Smooth muscle cell of the coronary artery (primary cell): ENCODE data around the gene PTBP2. TPM values are rescaled to one million over a fixed set of nuclear protein-coding genes. Genes with fewer than 3 reads are reported as not detected.

ENCODE experiments used
- total RNA-seq: library from RNA; depleted of rRNA; stranded (reverse); fragments of >200 nt; gene quantifications from 2 replicates; pipeline ENCODE4 v1.2.3, GENCODE V29; 2014; ENCODE audit warnings: low replicate concordance

The PTBP2 gene, protein sequence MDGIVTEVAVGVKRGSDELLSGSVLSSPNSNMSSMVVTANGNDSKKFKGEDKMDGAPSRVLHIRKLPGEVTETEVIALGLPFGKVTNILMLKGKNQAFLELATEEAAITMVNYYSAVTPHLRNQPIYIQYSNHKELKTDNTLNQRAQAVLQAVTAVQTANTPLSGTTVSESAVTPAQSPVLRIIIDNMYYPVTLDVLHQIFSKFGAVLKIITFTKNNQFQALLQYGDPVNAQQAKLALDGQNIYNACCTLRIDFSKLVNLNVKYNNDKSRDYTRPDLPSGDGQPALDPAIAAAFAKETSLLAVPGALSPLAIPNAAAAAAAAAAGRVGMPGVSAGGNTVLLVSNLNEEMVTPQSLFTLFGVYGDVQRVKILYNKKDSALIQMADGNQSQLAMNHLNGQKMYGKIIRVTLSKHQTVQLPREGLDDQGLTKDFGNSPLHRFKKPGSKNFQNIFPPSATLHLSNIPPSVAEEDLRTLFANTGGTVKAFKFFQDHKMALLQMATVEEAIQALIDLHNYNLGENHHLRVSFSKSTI
- 12.3 and 15.0 TPM in 2 replicates for total RNA-seq

DNA sequence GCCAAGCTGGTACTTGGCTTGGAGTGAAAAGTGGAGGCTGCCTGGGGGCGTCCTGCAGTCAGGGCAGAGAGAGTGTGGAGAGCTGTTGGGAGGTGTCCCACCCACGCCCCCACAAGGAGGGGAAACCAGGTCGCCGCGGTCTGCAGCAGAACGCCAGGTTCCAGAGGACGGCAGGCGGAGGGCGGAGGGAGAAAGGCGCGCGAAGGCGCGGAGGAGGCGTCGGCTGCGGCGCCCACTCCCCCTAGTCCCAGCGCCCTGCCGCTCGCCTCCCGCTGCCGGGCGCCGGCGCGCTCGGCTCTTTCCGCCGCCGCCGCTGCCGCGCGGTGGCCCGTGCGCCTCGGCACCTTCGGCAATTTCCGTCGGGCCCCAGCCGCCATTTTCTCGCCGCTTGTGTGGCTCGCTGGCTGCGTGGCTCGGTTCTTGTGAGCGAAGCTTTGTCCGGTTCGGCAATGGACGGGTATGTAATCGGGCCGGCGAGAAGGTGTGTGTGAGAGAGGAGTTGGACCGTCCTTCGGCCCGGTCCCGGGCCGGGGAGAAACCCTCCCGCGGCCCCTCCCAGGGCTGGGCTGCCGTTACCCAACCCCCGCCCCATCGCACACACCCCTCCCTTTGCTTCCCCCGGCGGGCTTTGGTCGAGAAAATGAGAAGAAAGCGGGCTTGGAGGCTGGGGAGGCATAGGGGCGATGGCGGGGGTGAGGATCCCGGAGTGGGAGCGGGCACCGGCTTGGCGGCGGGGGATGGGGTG is at the start of gene PTBP2:
TSS of gene PTBP2 (plus strand) at position 369 of the 745 bp plus-strand sequence. CDS start at position 450, 81 bp downstream.

